CD4-positive, alpha-beta memory T cell (primary cell): Measurements from ENCODE around the gene SPECC1. TPM values are rescaled to one million over a fixed set of nuclear protein-coding genes. Genes with fewer than 3 reads are reported as not detected.
"Not testable (repeated sequence)": the region's sequence is repeated elsewhere in the genome, so short reads cannot be mapped to it uniquely, and the experiment has no call there.

ENCODE experiments used
- CTCF ChIA-PET: fragments of 350-600 bp; sonication (Branson Sonifier 250); formaldehyde crosslinking; loops from one replicate; lab custom pipeline; 2021; ENCODE audit warnings: inconsistent platforms; ENCODE audit not compliant: partially characterized antibody; lab: Charles Lee
- POLR2A ChIA-PET: fragments of 350-600 bp; sonication (Branson Sonifier 250); formaldehyde crosslinking; loops from one replicate; lab custom pipeline; 2021; ENCODE audit not compliant: partially characterized antibody; lab: Charles Lee
- DNase-seq, 5 donors: peaks; one replicate each; pipeline versions ENCODE4 v3.0.0 to v3.0.0-alpha.2; 2020 to 2022; ENCODE audit warnings: mixed read lengths in 1 of 5
- H3K27ac ChIP-seq: one replicate; pipeline ENCODE4 v1.7.0; 2013; ENCODE audit warnings: low read depth, low read length
- H3K27me3 ChIP-seq: 2 replicates; pipeline ENCODE4 v1.7.0; 2013; ENCODE audit warnings: mild to moderate bottlenecking, low read length, moderate library complexity; ENCODE audit not compliant: insufficient read depth
- H3K36me3 ChIP-seq: 2 replicates; pipeline ENCODE4 v1.7.0; 2013; ENCODE audit warnings: mild to moderate bottlenecking, low read length, moderate library complexity; ENCODE audit not compliant: insufficient read depth
- H3K4me1 ChIP-seq: 2 replicates; pipeline ENCODE4 v1.7.0; 2013; ENCODE audit warnings: mild to moderate bottlenecking, low read length, moderate library complexity; ENCODE audit not compliant: insufficient read depth
- H3K4me3 ChIP-seq, 2 donors: one replicate each; pipeline ENCODE4 v1.7.0; 2013; ENCODE audit warnings: low read length in 2 of 2, mild to moderate bottlenecking in 1 of 2
- H3K9me3 ChIP-seq, 2 donors: one replicate each; pipeline ENCODE4 v1.7.0; 2013; ENCODE audit warnings: low read length in 2 of 2, control low read depth in 1 of 2; ENCODE audit not compliant: control insufficient read depth in 1 of 2
- H3K27ac Mint-ChIP-seq, 7 donors: one replicate each; pipeline ENCODE4 v1.8.0; 2020 to 2021; ENCODE audit warnings: mixed read lengths in 7 of 7, mild to moderate bottlenecking in 6 of 7, inconsistent platforms in 3 of 7, moderate library complexity in 3 of 7
- H3K27me3 Mint-ChIP-seq, 2 donors: one replicate each; pipeline ENCODE4 v1.8.0; 2020 to 2021; ENCODE audit warnings: mixed read lengths in 2 of 2
- H3K36me3 Mint-ChIP-seq, 2 donors: one replicate each; pipeline ENCODE4 v1.8.0; 2020 to 2021; ENCODE audit warnings: mixed read lengths in 2 of 2, inconsistent platforms in 1 of 2, mild to moderate bottlenecking in 1 of 2
- H3K4me1 Mint-ChIP-seq, 4 donors: one replicate each; pipeline ENCODE4 v1.8.0; 2020 to 2021; ENCODE audit warnings: mixed read lengths in 4 of 4, mild to moderate bottlenecking in 1 of 4
- H3K4me3 Mint-ChIP-seq, 8 donors: one replicate each; pipeline ENCODE4 v1.8.0; 2020 to 2021; ENCODE audit warnings: mixed read lengths in 8 of 8, mild to moderate bottlenecking in 7 of 8, moderate library complexity in 6 of 8, inconsistent platforms in 3 of 8
- H3K9me3 Mint-ChIP-seq, 8 donors: one replicate each; pipeline ENCODE4 v1.8.0; 2020 to 2021; ENCODE audit warnings: mixed read lengths in 8 of 8, mild to moderate bottlenecking in 5 of 8, inconsistent platforms in 3 of 8, moderate library complexity in 1 of 8
- intact Hi-C: fragments of 100-400 bp; cut with micrococcal nuclease; formaldehyde crosslinking; loops from one replicate; pipeline ENCODE4 v1.15.1; 2023
- polyA plus RNA-seq, 2 donors: library from polyadenylated mRNA; unstranded; fragments of 300-500 nt; fragmentation: Illumina TruSeq; gene quantifications; one replicate each; pipeline ENCODE4 v1.2.3, GENCODE V29; 2021
- total RNA-seq, 2 experiments: library from RNA; stranded (reverse); gene quantifications; one replicate each; pipeline ENCODE4 v1.2.3, GENCODE V29; 2021

Gene SPECC1
- total and polyA plus RNA-seq, 4 experiments from 2014 or later = 1.7 to 13.4 (median 8.7) TPM

DNA sequence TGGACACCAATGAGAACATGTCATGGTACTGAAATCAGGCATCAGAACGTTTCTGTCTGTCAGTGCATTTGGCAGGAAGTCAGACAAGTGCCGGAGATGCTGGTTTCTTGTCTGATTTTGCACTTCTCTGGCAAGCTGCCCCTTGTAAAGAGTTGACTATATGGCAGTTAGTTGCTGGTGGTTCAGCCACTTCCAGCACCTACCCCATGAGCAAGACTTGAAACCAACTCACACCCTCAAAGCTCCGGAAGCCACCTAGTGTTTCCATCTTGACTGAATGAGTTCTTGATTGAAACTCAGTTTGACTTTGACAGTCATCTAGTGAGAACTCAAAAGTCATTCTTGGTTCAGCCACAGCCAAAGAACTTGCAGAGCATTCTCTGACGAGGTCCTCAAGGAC is 225.1 kb downstream of the SPECC1 start:
- H3K36me3 Mint-ChIP-seq = peaks cover 5 to 12% of the 10 kb centered on the region in 2 donors
- no peak overlapping the region for H3K27ac ChIP-seq
- H3K4me3 ChIP-seq = no peak overlapping the region
- ChIA-PET CTCF (interaction anchor here (0.9 to 1.0 kb wide), 2 partner anchors 7 to 22 kb away, joined by 3 read pairs; no protein-coding TSS in a partner anchor), POLR2A (interaction anchor here (1.1 kb wide), 1 partner anchor 257 kb away, joined by 5 read pairs; the partner anchor contains the start of gene AKAP10)
- H3K4me1 Mint-ChIP-seq = peaks cover 14 to 34% (median 25%) of the 10 kb centered on the region in 4 donors
- DNase-seq = peak; percentile 50 to 56 (median 54)
- peaks cover 19% of the 10 kb centered on the region for H3K4me1 ChIP-seq
- peak overlapping the region; percentile 54 to 87 (median 68) for H3K4me3 Mint-ChIP-seq
- H3K27ac Mint-ChIP-seq = peak overlapping the region; percentile 18 to 88 (median 83)
- H3K27me3 ChIP-seq = no peaks in the 10 kb centered on the region
- intact Hi-C loops = loop anchor here (5.0 kb wide), 1 partner anchor 38 kb away; no protein-coding TSS in a partner anchor
- peaks cover 0 to 2% (median 0%) of the 10 kb centered on the region in 8 donors for H3K9me3 Mint-ChIP-seq
- no peaks in the 10 kb centered on the region for H3K9me3 ChIP-seq
- H3K36me3 ChIP-seq = no peaks in the 10 kb centered on the region
- H3K27me3 Mint-ChIP-seq = no peaks in the 10 kb centered on the region

DNA sequence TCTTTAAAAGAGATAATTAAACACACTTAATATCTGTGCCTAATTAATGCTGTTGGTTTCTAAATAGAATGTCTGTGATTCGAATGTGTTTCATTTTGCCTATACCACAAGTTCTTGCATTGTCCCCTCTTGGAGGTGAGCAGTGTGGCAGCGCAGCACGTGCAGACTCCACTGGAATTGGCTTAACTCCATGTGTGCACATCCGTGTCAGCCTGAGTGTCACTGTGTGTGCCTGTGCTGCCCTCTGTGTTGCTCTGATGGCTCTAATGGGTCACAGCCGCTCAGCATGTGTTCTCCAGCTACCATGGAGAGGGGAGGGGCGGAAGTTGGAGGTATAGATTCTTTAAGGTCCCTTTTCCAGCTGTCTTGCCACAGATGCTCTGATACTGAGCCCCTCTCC is 226.6 kb downstream of the SPECC1 start:
- H3K27ac ChIP-seq = no peak overlapping the region
- H3K9me3 ChIP-seq = no peaks in the 10 kb centered on the region
- CTCF ChIA-PET = no interaction called here
- H3K4me3 Mint-ChIP-seq = peak overlapping the region in 5 of 8 donors; percentile 31 to 70 (median 49)
- H3K27me3 ChIP-seq = no peaks in the 10 kb centered on the region
- H3K9me3 Mint-ChIP-seq = peaks cover 0 to 2% (median 0%) of the 10 kb centered on the region in 8 donors
- H3K27ac Mint-ChIP-seq = peak overlapping the region in 4 of 7 donors; percentile 26 to 76 (median 48)
- no peak overlapping the region for H3K4me3 ChIP-seq
- peaks cover 14 to 34% (median 25%) of the 10 kb centered on the region in 4 donors for H3K4me1 Mint-ChIP-seq
- DNase-seq = no peak
- no peaks in the 10 kb centered on the region for H3K36me3 ChIP-seq
- H3K36me3 Mint-ChIP-seq = peaks cover 5 to 12% of the 10 kb centered on the region in 2 donors
- intact Hi-C loops = no loop called here
- POLR2A ChIA-PET = no interaction called here
- H3K4me1 ChIP-seq = peaks cover 19% of the 10 kb centered on the region
- H3K27me3 Mint-ChIP-seq = no peaks in the 10 kb centered on the region

- no peaks in the 10 kb centered on the region for H3K27me3 Mint-ChIP-seq
- peaks cover 0 to 2% (median 0%) of the 10 kb centered on the region in 8 donors for H3K9me3 Mint-ChIP-seq
- intact Hi-C loops = no loop called here
- H3K4me1 Mint-ChIP-seq = peaks cover 14 to 34% (median 25%) of the 10 kb centered on the region in 4 donors
- Histone ChIP-seq H3K4me1 (peaks cover 19% of the 10 kb centered on the region), H3K27me3 (no peaks in the 10 kb centered on the region), H3K27ac (no peak overlapping the region), H3K4me3 (no peak overlapping the region), H3K9me3 (no peaks in the 10 kb centered on the region), H3K36me3 (no peaks in the 10 kb centered on the region)
- peak overlapping the region in 4 of 7 donors; percentile 4 to 55 (median 14) for H3K27ac Mint-ChIP-seq
- H3K4me3 Mint-ChIP-seq = peak overlapping the region in 1 of 8 donors; percentile 3
- no peak for DNase-seq
- peaks cover 5 to 8% of the 10 kb centered on the region in 2 donors for H3K36me3 Mint-ChIP-seq
- CTCF ChIA-PET = interaction anchor here (0.8 to 1.7 kb wide), 3 partner anchors 8 to 10 kb away, joined by 3 to 7 read pairs (median 3); no protein-coding TSS in a partner anchor
- POLR2A ChIA-PET = no interaction called here
Measured at GRCh38 chr17:20236578-20237227, 227.5 kb downstream of the SPECC1 start.

- H3K9me3 ChIP-seq, H3K4me3 ChIP-seq, H3K27ac ChIP-seq, H3K27me3 Mint-ChIP-seq, H3K27me3 ChIP-seq, DNase-seq, H3K4me1 ChIP-seq, H3K4me3 Mint-ChIP-seq, POLR2A ChIA-PET, H3K9me3 Mint-ChIP-seq, H3K36me3 Mint-ChIP-seq, H3K27ac Mint-ChIP-seq, CTCF ChIA-PET, H3K36me3 ChIP-seq: not testable (repeated sequence)
- intact Hi-C loops = loop anchor here (2.0 kb wide), 1 partner anchor 15 kb away; no protein-coding TSS in a partner anchor
- H3K4me1 Mint-ChIP-seq = peaks cover under 1 to 16% (median 9%) of the 10 kb centered on the region in 4 donors
Measured at GRCh38 chr17:20239776-20240175, 230.6 kb downstream of the SPECC1 start.

DNA sequence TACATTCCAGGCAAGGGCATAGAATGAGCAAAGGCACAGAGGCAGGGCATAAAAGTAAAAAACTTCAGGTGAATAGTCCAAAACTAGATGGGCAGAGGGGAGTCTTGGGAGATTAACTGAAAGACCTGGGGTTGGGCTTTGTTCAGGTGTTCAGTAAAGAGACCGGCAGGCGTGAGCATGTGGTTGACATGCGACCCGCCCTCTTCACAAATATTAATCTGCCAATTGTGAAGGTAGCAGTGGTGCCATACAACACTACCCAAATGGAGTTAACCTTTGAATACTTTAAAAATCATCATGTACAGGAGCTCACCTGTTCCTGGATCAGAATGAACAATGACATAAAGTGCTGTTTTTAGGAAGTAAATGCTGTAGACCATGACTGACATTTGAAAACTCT is 232.7 kb downstream of the SPECC1 start:
- CTCF ChIA-PET = no interaction called here
- H3K9me3 Mint-ChIP-seq = no peaks in the 10 kb centered on the region
- peaks cover 11 to 13% (median 12%) of the 10 kb centered on the region in 4 donors for H3K4me1 Mint-ChIP-seq

DNA sequence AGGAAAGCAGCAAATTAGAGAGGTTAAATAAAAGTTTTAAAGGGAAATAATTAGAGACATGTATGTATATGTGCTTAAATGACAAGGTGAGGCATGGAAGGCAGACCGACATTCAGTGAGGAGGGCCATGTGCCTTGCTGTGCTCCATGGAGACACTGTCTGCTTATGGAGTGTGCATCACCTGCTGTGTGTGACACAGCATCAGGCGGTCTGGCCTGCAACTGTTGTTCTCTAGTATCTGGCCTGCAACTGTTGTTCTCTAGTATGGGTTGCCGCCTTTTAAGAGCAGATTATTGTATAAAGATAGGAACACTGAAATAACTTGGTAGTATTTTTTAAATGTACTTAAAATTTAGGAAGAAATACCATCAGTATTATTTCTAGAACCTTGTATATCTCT is 233.1 kb downstream of the SPECC1 start:
- H3K4me1 Mint-ChIP-seq = peaks cover 12 to 17% (median 16%) of the 10 kb centered on the region in 4 donors
- no peaks in the 10 kb centered on the region for H3K27me3 ChIP-seq
- peaks cover 17% of the 10 kb centered on the region for H3K4me1 ChIP-seq
- POLR2A ChIA-PET = no interaction called here
- H3K9me3 ChIP-seq = no peaks in the 10 kb centered on the region
- no peak for DNase-seq
- CTCF ChIA-PET = interaction anchor here (0.7 kb wide), 1 partner anchor 14 kb away, joined by 3 read pairs; no protein-coding TSS in a partner anchor
- H3K27ac Mint-ChIP-seq = no peak overlapping the region
- intact Hi-C loops = no loop called here
- H3K36me3 ChIP-seq = no peaks in the 10 kb centered on the region
- no peak overlapping the region for H3K4me3 ChIP-seq
- peaks cover 4 to 5% of the 10 kb centered on the region in 2 donors for H3K36me3 Mint-ChIP-seq
- no peaks in the 10 kb centered on the region for H3K27me3 Mint-ChIP-seq
- H3K4me3 Mint-ChIP-seq = no peak overlapping the region
- H3K27ac ChIP-seq = no peak overlapping the region
- no peaks in the 10 kb centered on the region for H3K9me3 Mint-ChIP-seq

More for the DNA sequence above, 232.7 kb downstream of the SPECC1 start:
- Mint-ChIP-seq H3K27ac (peak overlapping the region in 1 of 7 donors; percentile 13), H3K4me3 (no peak overlapping the region), H3K36me3 (peaks cover 4 to 5% of the 10 kb centered on the region in 2 donors), H3K27me3 (no peaks in the 10 kb centered on the region)
- Histone ChIP-seq H3K27me3 (no peaks in the 10 kb centered on the region), H3K27ac (no peak overlapping the region), H3K4me3 (no peak overlapping the region), H3K9me3 (no peaks in the 10 kb centered on the region), H3K36me3 (no peaks in the 10 kb centered on the region), H3K4me1 (peaks cover 13% of the 10 kb centered on the region)
- intact Hi-C loops = loop anchor here (2.0 kb wide), 1 partner anchor 13 kb away; no protein-coding TSS in a partner anchor
- no peak for DNase-seq
- POLR2A ChIA-PET = no interaction called here

DNA sequence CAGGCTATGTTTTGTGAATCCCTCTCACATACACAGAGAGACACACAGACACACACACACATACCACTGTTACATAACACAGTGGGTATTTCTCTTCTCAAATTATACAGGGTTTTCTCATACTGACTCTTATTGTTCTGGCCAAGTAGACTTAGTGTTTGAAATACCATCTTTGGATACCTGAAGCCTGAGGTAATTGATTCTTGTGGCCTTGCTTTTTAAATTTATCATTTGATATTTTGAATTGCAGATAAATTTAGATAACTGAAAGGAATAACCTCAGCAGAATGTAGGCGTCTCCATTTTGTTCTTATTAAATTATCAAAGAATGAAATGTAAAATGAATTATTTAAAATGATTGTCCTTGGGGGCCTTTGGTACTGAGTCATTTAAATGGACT is 234.4 kb downstream of the SPECC1 start:
- ChIA-PET CTCF (interaction anchor here (0.9 kb wide), 1 partner anchor 10 kb away, joined by 3 read pairs; no protein-coding TSS in a partner anchor), POLR2A (no interaction called here)
- Mint-ChIP-seq H3K4me3 (no peak overlapping the region), H3K27ac (peak overlapping the region in 1 of 7 donors; percentile 19), H3K36me3 (peaks cover 6 to 7% of the 10 kb centered on the region in 2 donors), H3K27me3 (no peaks in the 10 kb centered on the region), H3K4me1 (peaks cover 14 to 23% (median 17%) of the 10 kb centered on the region in 4 donors), H3K9me3 (peaks cover 0 to 2% (median 0%) of the 10 kb centered on the region in 8 donors)
- Histone ChIP-seq H3K4me3 (no peak overlapping the region), H3K4me1 (peaks cover 19% of the 10 kb centered on the region), H3K27me3 (no peaks in the 10 kb centered on the region), H3K36me3 (no peaks in the 10 kb centered on the region), H3K27ac (no peak overlapping the region), H3K9me3 (no peaks in the 10 kb centered on the region)
- no peak for DNase-seq
- intact Hi-C loops = no loop called here
